CD4-positive, CD25-positive, alpha-beta regulatory T cell (primary cell): Measurements from ENCODE around the gene DCPS. TPM values are rescaled to one million over a fixed set of nuclear protein-coding genes. Genes with fewer than 3 reads are reported as not detected.
"Not testable (repeated sequence)": the region's sequence is repeated elsewhere in the genome, so short reads cannot be mapped to it uniquely, and the experiment has no call there.

Experiments
- ATAC-seq, 2 donors: fragments of 150-1000 bp; cut with Tn5 transposase; one replicate each; pipeline ENCODE4 v1.10.0; 2021; ENCODE audit warnings: low read depth in 2 of 2, moderate number of reproducible peaks in 2 of 2, moderate library complexity in 1 of 2
- DNase-seq, 3 donors: peaks; one replicate each; pipeline versions ENCODE4 v3.0.0 to v3.0.0-alpha.2; 2012 to 2022; ENCODE audit warnings: mixed read lengths in 1 of 3
- H3K27ac ChIP-seq: one replicate; pipeline ENCODE4 v1.7.0; 2013; ENCODE audit warnings: mild to moderate bottlenecking, low read length; ENCODE audit not compliant: insufficient read depth, poor library complexity, severe bottlenecking
- H3K27me3 ChIP-seq: one replicate; pipeline ENCODE4 v1.7.0; 2013; ENCODE audit warnings: low read length; ENCODE audit not compliant: control insufficient read depth, insufficient read depth
- H3K36me3 ChIP-seq: one replicate; pipeline ENCODE4 v1.7.0; 2013; ENCODE audit warnings: mild to moderate bottlenecking, low read length, moderate library complexity; ENCODE audit not compliant: control insufficient read depth, insufficient read depth
- H3K4me1 ChIP-seq: 2 replicates; pipeline ENCODE4 v1.7.0; 2013; ENCODE audit warnings: mild to moderate bottlenecking, low read length; ENCODE audit not compliant: insufficient read depth, control insufficient read depth, poor library complexity, severe bottlenecking
- H3K4me3 ChIP-seq: one replicate; pipeline ENCODE4 v1.7.0; 2013; ENCODE audit warnings: low read depth, mild to moderate bottlenecking, low read length, moderate library complexity
- H3K9me3 ChIP-seq, 2 experiments: 1 replicate in 1 of 2; 2 replicates in 1 of 2; pipeline ENCODE4 v1.7.0; 2013; ENCODE audit warnings: low read length in 2 of 2, mild to moderate bottlenecking in 1 of 2, moderate library complexity in 1 of 2; ENCODE audit not compliant: control insufficient read depth in 2 of 2
- H3K27ac Mint-ChIP-seq, 3 donors: one replicate each; pipeline ENCODE4 v1.8.0; 2020 to 2022; ENCODE audit warnings: mild to moderate bottlenecking in 3 of 3, mixed read lengths in 3 of 3, moderate library complexity in 2 of 3
- H3K27me3 Mint-ChIP-seq: one replicate; pipeline ENCODE4 v1.8.0; 2022; ENCODE audit warnings: mild to moderate bottlenecking, mixed read lengths
- H3K36me3 Mint-ChIP-seq: one replicate; pipeline ENCODE4 v1.8.0; 2020; ENCODE audit warnings: mixed read lengths
- H3K4me1 Mint-ChIP-seq, 4 donors: one replicate each; pipeline ENCODE4 v1.8.0; 2020 to 2022; ENCODE audit warnings: mixed read lengths in 4 of 4, mild to moderate bottlenecking in 1 of 4
- H3K4me3 Mint-ChIP-seq, 4 donors: one replicate each; pipeline ENCODE4 v1.8.0; 2020 to 2022; ENCODE audit warnings: mild to moderate bottlenecking in 4 of 4, mixed read lengths in 4 of 4, moderate library complexity in 3 of 4
- H3K9me3 Mint-ChIP-seq, 7 donors: one replicate each; pipeline ENCODE4 v1.8.0; 2020 to 2022; ENCODE audit warnings: mixed read lengths in 7 of 7, mild to moderate bottlenecking in 3 of 7, moderate library complexity in 2 of 7
- polyA plus RNA-seq, 4 donors: library from polyadenylated mRNA; unstranded; fragments of 300-500 nt; fragmentation: Illumina TruSeq; gene quantifications; one replicate each; pipeline ENCODE4 v1.2.3, GENCODE V29; 2021
- total RNA-seq: library from RNA; stranded (reverse); gene quantifications from one replicate; pipeline ENCODE4 v1.2.3, GENCODE V29; 2022

DCPS gene
- total RNA-seq (18.1 TPM), polyA plus RNA-seq (10 to 100 TPM; 42.3 to 57.6 (median 49.7) TPM)

GRCh38 chr11:126303623-126304456, at the start of gene DCPS:
TSS of gene DCPS (plus strand) at chr11:126304060. CDS start at chr11:126304081, 21 bp downstream.
- peak within 1 kb of the TSS; percentile 97 for H3K4me3 ChIP-seq
- H3K36me3 Mint-ChIP-seq = peaks cover 20% of the 10 kb centered on the region
- H3K9me3 ChIP-seq = no peaks in the 10 kb centered on the region
- DNase-seq (peak; percentile 83 to 90 (median 86)), ATAC-seq (peak; percentile 94 to 95)
- no peaks in the 10 kb centered on the region for H3K9me3 Mint-ChIP-seq
- H3K4me1 Mint-ChIP-seq = peaks cover 22 to 46% (median 32%) of the 10 kb centered on the region in 4 donors
- H3K27ac ChIP-seq = peak within 1 kb of the TSS; percentile 83
- H3K4me1 ChIP-seq = peaks cover 20% of the 10 kb centered on the region
- no peaks in the 10 kb centered on the region for H3K27me3 Mint-ChIP-seq
- peak within 1 kb of the TSS; percentile 97 to 99 (median 98) for H3K27ac Mint-ChIP-seq
- peaks cover 13% of the 10 kb centered on the region for H3K36me3 ChIP-seq
- no peaks in the 10 kb centered on the region for H3K27me3 ChIP-seq
- H3K4me3 Mint-ChIP-seq = peak within 1 kb of the TSS; percentile 88 to 99 (median 96)

DNA sequence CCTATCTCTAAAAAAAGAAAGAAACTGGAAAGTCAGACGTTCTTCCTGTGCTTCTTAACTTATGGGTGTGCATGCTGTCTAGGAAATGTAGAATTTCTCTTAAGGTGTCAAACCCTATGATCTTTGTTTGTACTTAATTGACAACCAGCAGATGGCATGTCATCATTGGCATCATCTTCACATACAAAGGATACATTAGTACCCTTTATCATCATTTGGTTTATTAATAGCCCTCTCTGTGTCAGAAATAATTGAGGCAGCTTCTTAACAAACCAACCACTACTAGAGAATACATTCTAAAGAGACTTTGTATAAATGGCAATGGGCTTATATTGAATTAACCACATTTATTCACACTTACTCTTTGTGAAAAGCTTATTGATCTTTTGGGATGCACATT, 49.0 kb upstream of the DCPS start:
- Mint-ChIP-seq H3K4me3 (no peak overlapping the region), H3K4me1 (peaks cover 0 to 7% (median 1%) of the 10 kb centered on the region in 4 donors), H3K27ac (peak overlapping the region in 1 of 3 donors; percentile 43), H3K9me3 (no peaks in the 10 kb centered on the region), H3K36me3 (peaks cover 5% of the 10 kb centered on the region), H3K27me3 (no peaks in the 10 kb centered on the region)
- Histone ChIP-seq H3K4me1 (no peaks in the 10 kb centered on the region), H3K4me3 (no peak overlapping the region), H3K9me3 (no peaks in the 10 kb centered on the region), H3K27me3 (no peaks in the 10 kb centered on the region), H3K36me3 (peaks cover 11% of the 10 kb centered on the region), H3K27ac (no peak overlapping the region)
- ATAC-seq (no peak), DNase-seq (no peak)

DNA sequence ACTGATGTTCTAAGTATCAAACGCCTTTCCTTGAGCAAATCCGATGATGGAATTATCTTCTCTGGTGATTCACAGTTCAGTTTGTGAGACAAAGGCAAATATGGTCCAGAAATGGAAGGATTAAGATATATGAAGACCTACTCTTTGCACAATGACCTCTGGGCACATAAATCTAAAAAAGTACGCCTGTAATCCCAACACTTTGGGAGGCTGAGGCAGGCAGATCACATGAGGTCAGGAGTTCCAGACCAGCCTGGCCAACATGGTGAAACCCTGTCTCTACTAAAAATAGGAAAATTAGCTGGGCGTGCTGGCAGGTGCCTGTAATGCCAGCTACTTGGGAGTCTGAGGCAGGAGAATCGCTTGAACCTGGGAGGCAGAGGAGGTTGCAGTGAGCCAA, 48.4 kb upstream of the DCPS start:
- peaks cover 14% of the 10 kb centered on the region for H3K36me3 ChIP-seq
- not testable (repeated sequence) for H3K27me3 Mint-ChIP-seq, H3K36me3 Mint-ChIP-seq, H3K27me3 ChIP-seq, H3K27ac ChIP-seq, H3K4me3 Mint-ChIP-seq, DNase-seq, H3K4me1 Mint-ChIP-seq, ATAC-seq, H3K9me3 ChIP-seq, H3K4me1 ChIP-seq, H3K4me3 ChIP-seq, H3K9me3 Mint-ChIP-seq
- peak overlapping the region in 1 of 3 donors; percentile 43 for H3K27ac Mint-ChIP-seq

DNA sequence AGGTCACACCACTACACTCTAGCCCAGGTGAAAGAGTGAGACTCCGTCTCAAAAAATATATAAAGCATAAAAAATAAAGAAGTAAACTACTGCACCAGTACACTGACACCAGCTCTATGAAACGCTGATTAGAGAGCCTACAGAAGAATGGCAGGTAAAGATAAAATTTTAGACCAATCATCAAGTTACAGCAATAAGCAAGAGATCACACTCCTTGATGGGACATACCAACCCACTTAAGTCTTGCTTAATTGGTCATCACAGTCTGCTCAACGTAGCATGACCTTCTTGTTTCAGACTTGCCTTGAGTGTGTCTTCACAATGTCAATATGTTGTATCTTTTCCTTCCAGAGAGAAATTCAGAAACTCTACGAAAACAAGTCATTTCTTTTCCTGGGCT, 47.6 kb upstream of the DCPS start:
- no peak for DNase-seq
- peaks cover 7% of the 10 kb centered on the region for H3K36me3 Mint-ChIP-seq

DNA sequence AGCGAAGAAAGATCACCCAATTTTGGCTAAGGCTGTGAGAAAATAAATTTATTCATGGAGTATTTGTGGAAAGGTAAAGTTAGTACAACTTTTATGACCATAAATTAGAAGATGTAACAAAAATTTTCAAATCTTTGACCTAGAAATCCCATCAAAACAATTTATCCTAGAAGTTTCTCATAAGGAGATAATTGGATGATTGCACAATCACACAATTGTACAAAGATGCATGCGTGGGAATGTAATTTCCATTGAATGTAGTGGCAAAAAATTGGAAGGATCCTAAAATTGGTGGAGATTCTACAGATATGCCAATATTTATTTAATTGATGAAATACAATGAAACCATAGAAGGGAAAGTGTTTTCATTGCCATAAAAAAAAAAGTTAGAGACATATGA, 46.7 kb upstream of the DCPS start:
- peak overlapping the region in 2 of 3 donors; percentile 40 to 45 for H3K27ac Mint-ChIP-seq
- no peak overlapping the region for H3K4me3 Mint-ChIP-seq
- H3K9me3 Mint-ChIP-seq = no peaks in the 10 kb centered on the region
- H3K9me3 ChIP-seq = no peaks in the 10 kb centered on the region
- no peaks in the 10 kb centered on the region for H3K27me3 Mint-ChIP-seq
- DNase-seq = no peak
- no peaks in the 10 kb centered on the region for H3K4me1 ChIP-seq
- H3K4me1 Mint-ChIP-seq = peaks cover 0 to 9% (median 6%) of the 10 kb centered on the region in 4 donors
- ATAC-seq = no peak
- H3K36me3 ChIP-seq = peaks cover 25% of the 10 kb centered on the region
- peaks cover 8% of the 10 kb centered on the region for H3K36me3 Mint-ChIP-seq
- no peaks in the 10 kb centered on the region for H3K27me3 ChIP-seq
- no peak overlapping the region for H3K4me3 ChIP-seq
- H3K27ac ChIP-seq = no peak overlapping the region

More for the DNA sequence above, 47.6 kb upstream of the DCPS start:
- Histone ChIP-seq H3K9me3 (no peaks in the 10 kb centered on the region), H3K27me3 (no peaks in the 10 kb centered on the region), H3K36me3 (peaks cover 18% of the 10 kb centered on the region), H3K4me1 (no peaks in the 10 kb centered on the region), H3K27ac (no peak overlapping the region), H3K4me3 (no peak overlapping the region)
- no peaks in the 10 kb centered on the region for H3K9me3 Mint-ChIP-seq
- ATAC-seq = no peak
- H3K27me3 Mint-ChIP-seq = no peaks in the 10 kb centered on the region
- H3K27ac Mint-ChIP-seq = peak overlapping the region in 1 of 3 donors; percentile 45
- no peak overlapping the region for H3K4me3 Mint-ChIP-seq
- H3K4me1 Mint-ChIP-seq = peaks cover 0 to 8% (median 6%) of the 10 kb centered on the region in 4 donors

GRCh38 chr11:126257764-126258163, 46.1 kb upstream of the DCPS start:
- no peaks in the 10 kb centered on the region for H3K27me3 Mint-ChIP-seq
- no peak overlapping the region for H3K27ac Mint-ChIP-seq
- no peaks in the 10 kb centered on the region for H3K9me3 Mint-ChIP-seq
- H3K4me1 Mint-ChIP-seq = peaks cover 0 to 9% (median 7%) of the 10 kb centered on the region in 4 donors
- Histone ChIP-seq H3K4me3 (no peak overlapping the region), H3K4me1 (no peaks in the 10 kb centered on the region), H3K27ac (no peak overlapping the region), H3K27me3 (no peaks in the 10 kb centered on the region), H3K36me3 (peaks cover 31% of the 10 kb centered on the region), H3K9me3 (no peaks in the 10 kb centered on the region)
- H3K4me3 Mint-ChIP-seq = no peak overlapping the region
- DNase-seq (no peak), ATAC-seq (no peak)
- H3K36me3 Mint-ChIP-seq = peaks cover 9% of the 10 kb centered on the region

- DNase-seq (no peak), ATAC-seq (no peak)
- peaks cover 68% of the 10 kb centered on the region for H3K36me3 ChIP-seq
- no peak overlapping the region for H3K27ac ChIP-seq
- Mint-ChIP-seq H3K27me3 (no peaks in the 10 kb centered on the region), H3K9me3 (no peaks in the 10 kb centered on the region), H3K4me3 (no peak overlapping the region), H3K4me1 (peaks cover 12 to 22% (median 14%) of the 10 kb centered on the region in 4 donors), H3K27ac (no peak overlapping the region), H3K36me3 (peaks cover 44% of the 10 kb centered on the region)
- no peaks in the 10 kb centered on the region for H3K27me3 ChIP-seq
- peaks cover under 1% of the 10 kb centered on the region for H3K4me1 ChIP-seq
- no peaks in the 10 kb centered on the region for H3K9me3 ChIP-seq
- no peak overlapping the region for H3K4me3 ChIP-seq
Measured at GRCh38 chr11:126262216-126262615, 41.6 kb upstream of the DCPS start.

GRCh38 chr11:126263489-126263888, 40.4 kb upstream of the DCPS start:
- Mint-ChIP-seq H3K9me3 (no peaks in the 10 kb centered on the region), H3K4me3 (peak overlapping the region in 2 of 4 donors; percentile 40 to 72), H3K27ac (peak overlapping the region in 1 of 3 donors; percentile 27), H3K36me3 (peaks cover 44% of the 10 kb centered on the region), H3K4me1 (peaks cover 12 to 33% (median 24%) of the 10 kb centered on the region in 4 donors), H3K27me3 (no peaks in the 10 kb centered on the region)
- H3K4me1 ChIP-seq = peaks cover 11% of the 10 kb centered on the region
- no peaks in the 10 kb centered on the region for H3K9me3 ChIP-seq
- H3K36me3 ChIP-seq = peaks cover 69% of the 10 kb centered on the region
- H3K27ac ChIP-seq = no peak overlapping the region
- DNase-seq (no peak), ATAC-seq (no peak)
- no peaks in the 10 kb centered on the region for H3K27me3 ChIP-seq
- no peak overlapping the region for H3K4me3 ChIP-seq
